Activated CD8-positive, alpha-beta T cell treated with anti-CD3 and anti-CD28 coated beads, Interleukin-2, amount 10 ng/mL, durations not matched to agents 7 days and 5 days (primary cell): ENCODE data around the gene TIMP2. TPM values are rescaled to one million over a fixed set of nuclear protein-coding genes. Genes with fewer than 3 reads are reported as not detected.
A peak's percentile ranks its signal among the peaks of the same experiment; 100 is the strongest.
"Not testable (repeated sequence)": the region's sequence is repeated elsewhere in the genome, so short reads cannot be mapped to it uniquely, and the experiment has no call there.

Experiments used
- ATAC-seq: fragments of 150-1000 bp; cut with Tn5 transposase; one replicate; pipeline ENCODE4 v1.10.0; 2021; ENCODE audit warnings: moderate library complexity
- CTCF ChIA-PET: fragments of 350-600 bp; sonication (Branson Sonifier 250); formaldehyde crosslinking; loops from one replicate; lab custom pipeline; 2021; ENCODE audit warnings: antibody characterized with exemption; lab: Charles Lee
- POLR2A ChIA-PET: fragments of 350-600 bp; sonication (Branson Sonifier 250); formaldehyde crosslinking; loops from one replicate; lab custom pipeline; 2021; ENCODE audit warnings: antibody characterized with exemption; lab: Charles Lee
- DNase-seq: peaks from one replicate; pipeline ENCODE4 v3.0.0-alpha.2; 2020
- H3K27ac Mint-ChIP-seq: one replicate; pipeline ENCODE4 v1.8.0; 2021; ENCODE audit warnings: mild to moderate bottlenecking, mixed read lengths
- H3K27me3 Mint-ChIP-seq: one replicate; pipeline ENCODE4 v1.8.0; 2021; ENCODE audit warnings: low read depth, mixed read lengths
- H3K36me3 Mint-ChIP-seq: one replicate; pipeline ENCODE4 v1.8.0; 2021; ENCODE audit warnings: low read depth, mixed read lengths
- H3K4me1 Mint-ChIP-seq: one replicate; pipeline ENCODE4 v1.8.0; 2021; ENCODE audit warnings: low read depth, mixed read lengths
- H3K4me3 Mint-ChIP-seq: one replicate; pipeline ENCODE4 v1.8.0; 2021; ENCODE audit warnings: mild to moderate bottlenecking, mixed read lengths
- H3K9me3 Mint-ChIP-seq: one replicate; pipeline ENCODE4 v1.8.0; 2022; ENCODE audit warnings: mixed read lengths; ENCODE audit not compliant: insufficient read depth
- total RNA-seq, 2 experiments: library from RNA; stranded (reverse); gene quantifications; one replicate each; pipeline ENCODE4 v1.2.3, GENCODE V29; 2021

TIMP2 gene
- total RNA-seq, 2 experiments from 2014 or later: 3.6 to 3.8 TPM

DNA sequence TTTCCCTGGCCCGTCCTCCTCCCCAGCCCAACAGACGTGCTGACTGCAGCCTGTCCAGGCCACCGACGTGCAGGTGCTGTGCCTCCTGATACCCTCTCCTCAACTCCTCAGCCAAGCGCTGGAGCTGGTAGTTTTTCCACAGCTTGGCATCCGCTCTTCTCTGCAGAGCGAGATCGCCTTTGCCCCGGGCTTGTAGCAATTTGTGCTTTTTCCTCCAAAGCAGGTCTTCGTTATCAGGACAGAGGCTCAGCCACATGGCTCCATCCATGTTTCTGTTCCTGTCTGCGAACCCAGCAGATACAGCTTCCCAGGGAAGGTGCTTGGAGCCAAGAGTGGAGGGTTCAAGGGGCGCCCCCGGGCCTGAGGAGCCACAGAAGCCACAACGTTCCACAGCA is 33.1 kb downstream of the TIMP2 start:
- Mint-ChIP-seq H3K27me3 (no peaks in the 10 kb centered on the region), H3K27ac (peak overlapping the region; percentile 13), H3K4me3 (no peak overlapping the region), H3K36me3 (no peaks in the 10 kb centered on the region), H3K4me1 (peaks cover 37% of the 10 kb centered on the region), H3K9me3 (no peaks in the 10 kb centered on the region)
- CTCF ChIA-PET: interaction anchor here (1.7 kb wide), 1 partner anchor 31 kb away, joined by 7 read pairs; no protein-coding TSS in a partner anchor
- POLR2A ChIA-PET: no interaction called here
- ATAC-seq (no peak), DNase-seq (no peak)

- H3K27me3 Mint-ChIP-seq: no peaks in the 10 kb centered on the region
- ChIA-PET POLR2A (interaction anchor here (1.1 kb wide), 1 partner anchor 31 kb away, joined by 3 read pairs; no protein-coding TSS in a partner anchor), CTCF (interaction anchor here (1.1 to 2.6 kb wide), 7 partner anchors 14 to 154 kb away, joined by 3 to 13 read pairs (median 3); no protein-coding TSS in a partner anchor)
- H3K9me3 Mint-ChIP-seq: no peaks in the 10 kb centered on the region
- ATAC-seq (no peak), DNase-seq (no peak)
- H3K36me3 Mint-ChIP-seq: no peaks in the 10 kb centered on the region
- no peak overlapping the region for H3K4me3 Mint-ChIP-seq
- H3K27ac Mint-ChIP-seq: peak overlapping the region; percentile 89
- peaks cover 37% of the 10 kb centered on the region for H3K4me1 Mint-ChIP-seq
Measured at GRCh38 chr17:78891406-78892061, 33.7 kb downstream of the TIMP2 start.

DNA sequence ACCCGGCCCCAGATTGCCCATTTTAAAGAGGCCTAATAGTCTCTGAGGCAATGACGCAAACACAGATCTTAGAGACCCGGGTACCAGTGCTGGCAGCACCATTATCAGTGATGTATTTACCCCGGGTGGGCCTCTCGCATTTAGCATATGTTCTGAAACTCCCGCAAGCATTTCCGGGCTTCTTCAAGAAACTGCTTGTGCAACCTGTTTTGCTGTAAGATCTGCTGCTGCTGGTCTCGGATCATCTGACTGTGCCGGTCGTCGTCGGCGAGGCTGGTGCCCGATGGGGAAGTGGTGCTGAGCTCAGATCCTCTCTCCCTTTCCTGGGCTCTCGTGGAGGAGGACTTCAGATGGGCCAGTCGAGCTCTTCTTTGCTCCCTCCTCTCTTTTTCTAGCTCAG is 34.7 kb downstream of the TIMP2 start:
- Mint-ChIP-seq H3K9me3 (no peaks in the 10 kb centered on the region), H3K36me3 (no peaks in the 10 kb centered on the region), H3K27ac (peak overlapping the region; percentile 89), H3K4me3 (no peak overlapping the region), H3K27me3 (no peaks in the 10 kb centered on the region), H3K4me1 (peaks cover 37% of the 10 kb centered on the region)
- POLR2A ChIA-PET: interaction anchor here (1.1 kb wide), 1 partner anchor 32 kb away, joined by 3 read pairs; no protein-coding TSS in a partner anchor
- DNase-seq: peak; percentile 73
- peak; percentile 75 for ATAC-seq
- CTCF ChIA-PET: interaction anchor here (1.1 to 2.6 kb wide), 7 partner anchors 13 to 155 kb away, joined by 3 to 13 read pairs (median 3); no protein-coding TSS in a partner anchor

DNA sequence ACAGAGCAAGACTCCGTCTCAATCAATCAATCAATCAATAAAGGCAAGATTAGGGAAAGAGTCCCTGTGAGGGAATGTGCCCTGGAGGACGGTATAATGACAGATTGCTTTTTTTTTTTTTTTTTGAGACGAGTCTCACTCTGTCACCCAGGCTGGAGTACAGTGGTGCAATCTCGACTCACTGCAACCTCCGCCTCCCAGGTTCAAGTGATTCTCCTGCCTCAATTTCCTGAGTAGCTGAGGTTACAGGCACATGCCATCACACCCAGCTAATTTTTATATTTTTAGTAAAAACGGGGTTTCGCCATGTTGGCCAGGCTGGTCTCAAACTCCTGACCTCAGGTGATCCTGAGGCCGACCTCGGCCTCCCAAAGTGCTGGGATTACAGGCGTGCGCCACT is 35.1 kb downstream of the TIMP2 start:
- ATAC-seq, H3K36me3 Mint-ChIP-seq, POLR2A ChIA-PET, H3K4me3 Mint-ChIP-seq, DNase-seq, H3K27me3 Mint-ChIP-seq, H3K9me3 Mint-ChIP-seq: not testable (repeated sequence)
- CTCF ChIA-PET: interaction anchor here (1.1 to 2.6 kb wide), 6 partner anchors 13 to 155 kb away, joined by 3 to 13 read pairs (median 4); no protein-coding TSS in a partner anchor
- peaks cover 37% of the 10 kb centered on the region for H3K4me1 Mint-ChIP-seq
- peak overlapping the region; percentile 89 for H3K27ac Mint-ChIP-seq

DNA sequence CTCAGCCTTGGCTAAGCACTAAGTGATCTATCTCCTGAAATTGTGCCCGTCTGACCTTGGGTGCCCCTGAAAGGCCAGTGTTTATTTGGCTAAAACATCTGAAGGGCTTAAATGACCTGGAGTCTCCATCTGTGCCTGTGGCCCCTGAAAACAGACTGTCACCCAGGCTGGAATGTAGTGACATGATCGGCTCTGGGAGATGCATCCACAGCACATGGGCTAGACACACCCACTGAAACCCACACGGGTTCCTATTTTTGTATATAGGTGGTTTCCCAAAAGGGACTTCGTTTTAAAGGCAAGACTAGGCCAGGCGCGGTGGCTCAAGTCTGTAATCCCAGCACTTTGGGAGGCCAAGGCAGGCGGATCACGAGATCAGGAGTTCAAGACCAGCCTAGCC is 35.7 kb downstream of the TIMP2 start:
- Mint-ChIP-seq H3K27me3 (no peaks in the 10 kb centered on the region), H3K4me1 (peaks cover 37% of the 10 kb centered on the region), H3K4me3 (no peak overlapping the region), H3K36me3 (no peaks in the 10 kb centered on the region), H3K27ac (peak overlapping the region; percentile 11), H3K9me3 (no peaks in the 10 kb centered on the region)
- DNase-seq: no peak
- ATAC-seq: no peak
- CTCF ChIA-PET: interaction anchor here (1.7 to 2.6 kb wide), 2 partner anchors 24 to 82 kb away, joined by 4 to 13 read pairs; no protein-coding TSS in a partner anchor
- POLR2A ChIA-PET: no interaction called here

DNA sequence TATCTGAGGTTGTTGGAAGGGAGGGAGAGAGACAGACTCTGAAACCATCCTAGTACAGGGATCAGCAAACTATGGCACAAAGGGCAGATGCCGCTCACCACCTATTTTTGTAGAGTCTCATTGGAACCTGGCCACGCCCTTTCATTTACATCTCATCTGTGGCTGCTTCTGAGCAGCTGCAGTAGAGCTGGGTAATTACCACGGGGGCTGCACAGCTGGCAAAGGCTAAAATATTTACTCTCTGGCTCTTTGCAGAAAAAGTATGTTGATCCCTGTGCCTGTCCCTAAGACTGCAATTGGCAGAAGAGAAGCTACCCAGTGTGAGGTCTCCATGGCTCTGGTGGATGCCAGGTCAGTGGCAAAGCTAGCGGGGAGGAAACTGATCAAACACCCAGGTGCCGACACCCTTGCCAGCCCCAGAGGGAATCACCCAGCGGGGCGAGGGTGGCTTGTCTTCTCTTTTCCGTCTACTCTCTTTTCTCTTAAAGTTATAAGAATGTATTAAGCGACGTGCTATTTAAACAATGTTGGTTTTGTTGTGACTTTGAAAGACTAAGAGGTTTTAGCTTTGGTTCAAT is 36.2 kb downstream of the TIMP2 start:
- ChIA-PET CTCF (interaction anchor here (2.6 kb wide), 1 partner anchor 23 kb away, joined by 13 read pairs; no protein-coding TSS in a partner anchor), POLR2A (no interaction called here)
- ATAC-seq (no peak), DNase-seq (no peak)
- Mint-ChIP-seq H3K36me3 (no peaks in the 10 kb centered on the region), H3K4me3 (no peak overlapping the region), H3K27ac (no peak overlapping the region), H3K27me3 (no peaks in the 10 kb centered on the region), H3K4me1 (peaks cover 37% of the 10 kb centered on the region), H3K9me3 (no peaks in the 10 kb centered on the region)

DNA sequence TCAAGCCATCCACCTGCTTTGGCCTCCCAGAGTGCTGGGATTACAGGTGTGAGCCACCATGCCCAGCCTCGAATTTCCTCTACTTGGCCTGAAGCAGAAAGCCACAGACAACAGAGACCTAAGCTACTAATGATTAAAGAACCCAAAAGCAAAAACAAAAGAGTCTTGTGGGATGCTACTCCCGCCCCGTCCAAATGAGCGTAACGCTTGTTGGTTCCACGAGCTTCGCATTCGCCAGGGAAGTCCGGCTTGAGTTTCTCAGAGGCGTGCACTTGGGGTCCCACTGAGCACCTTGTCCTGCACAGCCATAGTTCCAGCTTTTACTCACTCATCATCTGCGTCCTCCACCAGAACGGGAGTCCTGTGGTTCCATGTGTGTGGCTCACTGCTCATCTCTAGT is 38.2 kb downstream of the TIMP2 start:
- no peaks in the 10 kb centered on the region for H3K9me3 Mint-ChIP-seq
- POLR2A ChIA-PET: no interaction called here
- H3K27me3 Mint-ChIP-seq: no peaks in the 10 kb centered on the region
- H3K36me3 Mint-ChIP-seq: no peaks in the 10 kb centered on the region
- no peak for ATAC-seq
- peaks cover 46% of the 10 kb centered on the region for H3K4me1 Mint-ChIP-seq
- CTCF ChIA-PET: interaction anchor here (1.0 to 2.0 kb wide), 3 partner anchors 9 to 21 kb away, joined by 3 to 7 read pairs (median 3); no protein-coding TSS in a partner anchor
- H3K27ac Mint-ChIP-seq: no peak overlapping the region
- H3K4me3 Mint-ChIP-seq: no peak overlapping the region
- no peak for DNase-seq

- ChIA-PET CTCF (interaction anchor here (2.0 kb wide), 1 partner anchor 20 kb away, joined by 7 read pairs; no protein-coding TSS in a partner anchor), POLR2A (no interaction called here)
- Mint-ChIP-seq H3K27me3 (no peaks in the 10 kb centered on the region), H3K9me3 (no peaks in the 10 kb centered on the region), H3K36me3 (no peaks in the 10 kb centered on the region), H3K4me3 (no peak overlapping the region), H3K27ac (no peak overlapping the region), H3K4me1 (peaks cover 36% of the 10 kb centered on the region)
- ATAC-seq (no peak), DNase-seq (no peak)
Measured at GRCh38 chr17:78885956-78886355, 39.2 kb downstream of the TIMP2 start.

- POLR2A ChIA-PET: no interaction called here
- no peaks in the 10 kb centered on the region for H3K36me3 Mint-ChIP-seq
- no peaks in the 10 kb centered on the region for H3K9me3 Mint-ChIP-seq
- no peak overlapping the region for H3K4me3 Mint-ChIP-seq
- DNase-seq: no peak
- ATAC-seq: no peak
- H3K4me1 Mint-ChIP-seq: peaks cover 33% of the 10 kb centered on the region
- CTCF ChIA-PET: interaction anchor here (0.7 to 2.0 kb wide), 2 partner anchors 19 kb away, joined by 3 to 7 read pairs; no protein-coding TSS in a partner anchor
- no peak overlapping the region for H3K27ac Mint-ChIP-seq
- no peaks in the 10 kb centered on the region for H3K27me3 Mint-ChIP-seq
Measured at GRCh38 chr17:78884876-78885667, 40.1 kb downstream of the TIMP2 start.

- ATAC-seq (no peak), DNase-seq (no peak)
- H3K36me3 Mint-ChIP-seq: no peaks in the 10 kb centered on the region
- H3K9me3 Mint-ChIP-seq: no peaks in the 10 kb centered on the region
- ChIA-PET POLR2A (no interaction called here), CTCF (interaction anchor here (0.7 to 1.0 kb wide), 2 partner anchors 18 kb away, joined by 3 read pairs; no protein-coding TSS in a partner anchor)
- H3K4me1 Mint-ChIP-seq: peaks cover 32% of the 10 kb centered on the region
- no peaks in the 10 kb centered on the region for H3K27me3 Mint-ChIP-seq
- no peak overlapping the region for H3K27ac Mint-ChIP-seq
- H3K4me3 Mint-ChIP-seq: no peak overlapping the region
Measured at GRCh38 chr17:78884148-78884825, 40.9 kb downstream of the TIMP2 start.
